IPS-18a (cell line): ENCODE data around the gene ALG12.

Experiments
- H3K27ac ChIP-seq: one replicate; pipeline ENCODE4 v1.5.1; 2013; ENCODE audit warnings: low read length
- H3K27me3 ChIP-seq: one replicate; pipeline ENCODE4 v1.6.1; 2013; ENCODE audit warnings: mild to moderate bottlenecking, low read length; ENCODE audit not compliant: control insufficient read depth, insufficient read depth
- H3K36me3 ChIP-seq: one replicate; pipeline ENCODE4 v1.6.1; 2013; ENCODE audit warnings: low read depth, low read length; ENCODE audit not compliant: control insufficient read depth
- H3K4me1 ChIP-seq: one replicate; pipeline ENCODE4 v1.6.1; 2013; ENCODE audit warnings: low read depth, low read length; ENCODE audit not compliant: control insufficient read depth
- H3K4me3 ChIP-seq: one replicate; pipeline ENCODE4 v1.5.1; 2013; ENCODE audit warnings: low read length
- H3K9ac ChIP-seq: one replicate; pipeline ENCODE4 v1.6.1; 2013; ENCODE audit warnings: mild to moderate bottlenecking, low read length, moderate library complexity
- H3K9me3 ChIP-seq: one replicate; pipeline ENCODE4 v1.6.1; 2013; ENCODE audit warnings: low read depth, low read length; ENCODE audit not compliant: control insufficient read depth

The ALG12 gene

GRCh38 chr22:49899530-49899929, 18.7 kb downstream of the ALG12 start:
- peaks cover 6% of the 10 kb centered on the region for H3K36me3 ChIP-seq

GRCh38 chr22:49897015-49897684, 21.1 kb downstream of the ALG12 start:
- no peaks in the 10 kb centered on the region for H3K36me3 ChIP-seq
- no peak overlapping the region for H3K4me3 ChIP-seq
- H3K27me3 ChIP-seq, result no peaks in the 10 kb centered on the region
- no peak overlapping the region for H3K9ac ChIP-seq
- H3K4me1 ChIP-seq, result no peaks in the 10 kb centered on the region
- H3K27ac ChIP-seq, result no peak overlapping the region
- no peaks in the 10 kb centered on the region for H3K9me3 ChIP-seq

More at GRCh38 chr22:49899530-49899929, 18.7 kb downstream of the ALG12 start:
- no peaks in the 10 kb centered on the region for H3K9me3 ChIP-seq
- no peaks in the 10 kb centered on the region for H3K4me1 ChIP-seq
- no peak overlapping the region for H3K27ac ChIP-seq
- no peak overlapping the region for H3K9ac ChIP-seq
- no peaks in the 10 kb centered on the region for H3K27me3 ChIP-seq
- no peak overlapping the region for H3K4me3 ChIP-seq

- Histone ChIP-seq H3K9me3 (no peaks in the 10 kb centered on the region), H3K27ac (no peak overlapping the region), H3K27me3 (no peaks in the 10 kb centered on the region), H3K9ac (no peak overlapping the region), H3K4me1 (no peaks in the 10 kb centered on the region), H3K4me3 (no peak overlapping the region), H3K36me3 (no peaks in the 10 kb centered on the region)
Measured at GRCh38 chr22:49896201-49896600, 22.0 kb downstream of the ALG12 start.

- Histone ChIP-seq H3K4me3 (no peak overlapping the region), H3K9ac (no peak overlapping the region), H3K36me3 (no peaks in the 10 kb centered on the region), H3K27me3 (no peaks in the 10 kb centered on the region), H3K9me3 (no peaks in the 10 kb centered on the region), H3K4me1 (no peaks in the 10 kb centered on the region), H3K27ac (no peak overlapping the region)
Measured at GRCh38 chr22:49894322-49895054, 23.8 kb downstream of the ALG12 start.

GRCh38 chr22:49893025-49893424, 25.2 kb downstream of the ALG12 start:
- no peak overlapping the region for H3K4me3 ChIP-seq
- H3K9ac ChIP-seq, result no peak overlapping the region

GRCh38 chr22:49892226-49892899, 25.9 kb downstream of the ALG12 start:
- Histone ChIP-seq H3K36me3 (peaks cover 12% of the 10 kb centered on the region), H3K9ac (no peak overlapping the region), H3K9me3 (no peaks in the 10 kb centered on the region), H3K27me3 (no peaks in the 10 kb centered on the region), H3K27ac (no peak overlapping the region), H3K4me1 (no peaks in the 10 kb centered on the region), H3K4me3 (no peak overlapping the region)

More at GRCh38 chr22:49893025-49893424, 25.2 kb downstream of the ALG12 start:
- peaks cover 7% of the 10 kb centered on the region for H3K36me3 ChIP-seq
- H3K27me3 ChIP-seq, result no peaks in the 10 kb centered on the region
- no peaks in the 10 kb centered on the region for H3K4me1 ChIP-seq
- no peaks in the 10 kb centered on the region for H3K9me3 ChIP-seq
- no peak overlapping the region for H3K27ac ChIP-seq

- Histone ChIP-seq H3K27ac (no peak overlapping the region), H3K9ac (no peak overlapping the region), H3K27me3 (no peaks in the 10 kb centered on the region), H3K9me3 (no peaks in the 10 kb centered on the region), H3K4me1 (no peaks in the 10 kb centered on the region), H3K36me3 (peaks cover 39% of the 10 kb centered on the region), H3K4me3 (no peak overlapping the region)
Measured at GRCh38 chr22:49889071-49889470, 29.2 kb downstream of the ALG12 start.

GRCh38 chr22:49887702-49888101, 30.5 kb downstream of the ALG12 start:
- no peak overlapping the region for H3K4me3 ChIP-seq
- no peaks in the 10 kb centered on the region for H3K9me3 ChIP-seq
- H3K27me3 ChIP-seq, result no peaks in the 10 kb centered on the region
- no peak overlapping the region for H3K9ac ChIP-seq
- H3K27ac ChIP-seq, result no peak overlapping the region
- peaks cover 39% of the 10 kb centered on the region for H3K36me3 ChIP-seq
- no peaks in the 10 kb centered on the region for H3K4me1 ChIP-seq

- H3K4me3 ChIP-seq, result no peak overlapping the region
- no peaks in the 10 kb centered on the region for H3K4me1 ChIP-seq
- no peaks in the 10 kb centered on the region for H3K9me3 ChIP-seq
- H3K27ac ChIP-seq, result no peak overlapping the region
- peaks cover 39% of the 10 kb centered on the region for H3K36me3 ChIP-seq
- no peaks in the 10 kb centered on the region for H3K27me3 ChIP-seq
- no peak overlapping the region for H3K9ac ChIP-seq
Measured at GRCh38 chr22:49887064-49887451, 31.2 kb downstream of the ALG12 start.

- no peaks in the 10 kb centered on the region for H3K27me3 ChIP-seq
- H3K36me3 ChIP-seq, result peaks cover 39% of the 10 kb centered on the region
- no peak overlapping the region for H3K9ac ChIP-seq
- H3K4me1 ChIP-seq, result no peaks in the 10 kb centered on the region
- no peaks in the 10 kb centered on the region for H3K9me3 ChIP-seq
- H3K4me3 ChIP-seq, result no peak overlapping the region
- no peak overlapping the region for H3K27ac ChIP-seq
Measured at GRCh38 chr22:49886346-49887063, 31.7 kb downstream of the ALG12 start.

- Histone ChIP-seq H3K4me1 (no peaks in the 10 kb centered on the region), H3K9ac (no peak overlapping the region), H3K9me3 (no peaks in the 10 kb centered on the region), H3K36me3 (peaks cover 39% of the 10 kb centered on the region), H3K27ac (no peak overlapping the region), H3K27me3 (no peaks in the 10 kb centered on the region), H3K4me3 (no peak overlapping the region)
Measured at GRCh38 chr22:49885881-49886280, 32.4 kb downstream of the ALG12 start.
